Anterior cingulate cortex (tissue), 58 donors: ENCODE data around the gene GRIN1.

Experiments used
- DNase-seq, 58 donors: peaks; one replicate each; lab custom pipeline; 2025; lab: John Stamatoyannopoulos, UW

The GRIN1 gene

GRCh38 chr9:137172901-137173795 lies 34.2 kb downstream of the GRIN1 start:
- no peak for DNase-seq

- DNase-seq, result peak in 2 of 58 donors; percentile 18 to 33
These were observed 35.1 kb downstream of the GRIN1 start for GRCh38 chr9:137173796-137174664.

GRCh38 chr9:137174722-137175293 lies 35.9 kb downstream of the GRIN1 start:
- DNase-seq, result no peak

GRCh38 chr9:137175345-137175961 lies 36.5 kb downstream of the GRIN1 start:
- no peak for DNase-seq

GRCh38 chr9:137176302-137177182 lies 37.6 kb downstream of the GRIN1 start:
- peak in 12 of 58 donors; percentile 15 to 62 (median 25) for DNase-seq

- DNase-seq, result no peak
These were observed 39.4 kb downstream of the GRIN1 start for GRCh38 chr9:137178201-137178938.

- DNase-seq, result no peak
These were observed 40.1 kb downstream of the GRIN1 start for GRCh38 chr9:137178939-137179630.

GRCh38 chr9:137179761-137180160 lies 40.8 kb downstream of the GRIN1 start:
- DNase-seq, result no peak

- no peak for DNase-seq
These were observed 41.5 kb downstream of the GRIN1 start for GRCh38 chr9:137180491-137180890.

- DNase-seq, result no peak
These were observed 42.7 kb downstream of the GRIN1 start for GRCh38 chr9:137181680-137182079.

- no peak for DNase-seq
These were observed 43.9 kb downstream of the GRIN1 start for GRCh38 chr9:137182836-137183235.

GRCh38 chr9:137183980-137184595 lies 45.1 kb downstream of the GRIN1 start:
- no peak for DNase-seq

GRCh38 chr9:137184881-137185660 lies 46.1 kb downstream of the GRIN1 start:
- DNase-seq, result no peak

GRCh38 chr9:137185921-137186320 lies 47.0 kb downstream of the GRIN1 start:
- DNase-seq, result no peak

GRCh38 chr9:137186385-137186784 lies 47.4 kb downstream of the GRIN1 start:
- no peak for DNase-seq

GRCh38 chr9:137187386-137187785 lies 48.4 kb downstream of the GRIN1 start:
- no peak for DNase-seq

- no peak for DNase-seq
These were observed 49.1 kb downstream of the GRIN1 start for GRCh38 chr9:137188086-137188489.
